Ovary (tissue), 9 donors: ENCODE data around the gene HGS. TPM values are rescaled to one million over a fixed set of nuclear protein-coding genes. Genes with fewer than 3 reads are reported as not detected.

ENCODE experiments used
- DNase-seq, 5 donors: peaks; one replicate each; pipeline ENCODE4 v3.0.0-alpha.2; 2019 to 2020
- H3K27ac ChIP-seq, 2 donors: fragments of 200-600 bp; one replicate each; pipeline versions ENCODE4 v1.5.1 to v1.8.0; 2019 to 2022
- H3K27me3 ChIP-seq: fragments of 200-600 bp; one replicate; pipeline ENCODE4 v1.8.0; 2022
- H3K36me3 ChIP-seq: fragments of 200-600 bp; sonication (generic); one replicate; pipeline ENCODE4 v1.5.1; 2019
- H3K4me1 ChIP-seq: one replicate; pipeline ENCODE4 v1.8.1; 2013; ENCODE audit warnings: mild to moderate bottlenecking, moderate library complexity; ENCODE audit not compliant: insufficient read depth
- H3K4me3 ChIP-seq: fragments of 200-600 bp; sonication (generic); one replicate; pipeline ENCODE4 v1.5.1; 2017
- H3K9me3 ChIP-seq, 2 donors: fragments of 200-600 bp in 1 of 2; sonication (generic) in 1 of 2; one replicate each; pipeline versions ENCODE4 v1.5.1 to v1.8.1; 2013 to 2019; ENCODE audit warnings: mild to moderate bottlenecking in 1 of 2, moderate library complexity in 1 of 2
- CTCF ChIP-seq, 3 donors: fragments of 450-650 bp in 2 of 3; fragments of 200-600 bp in 1 of 3; IDR thresholded peaks; one replicate each; pipeline versions ENCODE4 v1.5.1 to v1.8.0; 2016 to 2022; ENCODE audit warnings: antibody characterized with exemption in 3 of 3, mild to moderate bottlenecking in 1 of 3
- EP300 ChIP-seq: sonication (generic); formaldehyde crosslinking; IDR thresholded peaks from one replicate; pipeline ENCODE4 v1.6.1; 2017; ENCODE audit warnings: antibody characterized with exemption
- POLR2A ChIP-seq: fragments of 450-650 bp; IDR thresholded peaks from one replicate; pipeline ENCODE4 v1.6.1; 2017; ENCODE audit warnings: antibody characterized with exemption, mild to moderate bottlenecking, moderate library complexity
- WGBS, 3 donors: extraction: QIAGEN DNeasy Blood & Tissue Kit in 1 of 3; methylation state at CpG; one replicate each; pipeline versions ENCODE4 v1.1.5 to v1.1.7; 2013 to 2017; 5-methylcytosine and 5-hydroxymethylcytosine counted together
- intact Hi-C, 4 donors: fragments of 100-400 bp; cut with DNase I; formaldehyde crosslinking; loops; one replicate each; pipeline versions ENCODE4 v1.11.0 to v1.15.1; 2022 to 2023
- polyA plus RNA-seq, 2 donors: library from polyadenylated mRNA; stranded (reverse); fragments of 200-250 nt in 1 of 2; fragments of 350-450 nt in 1 of 2; fragmentation: Illumina TruSeq in 1 of 2; extraction: RNeasy Lipid Tissue Mini Kit (QIAGEN cat#74804) in 1 of 2; gene quantifications; one replicate each; pipeline ENCODE4 v1.2.3, GENCODE V29; 2013 to 2014
- total RNA-seq, 7 donors: library from RNA; depleted of rRNA in 2 of 7; stranded (reverse); fragments of >200 nt in 2 of 7; fragmentation: NEBNext Ultra II Directional in 3 of 7; extraction: Animal tissue kit (Norgen Biotek cat#: 25700) in 3 of 7; gene quantifications; one replicate each; pipeline versions ENCODE4 v1.1.0 to v1.2.4, GENCODE V29; 2016 to 2023
- donor health status: DM: no; HTN: no; CAD: no; lungs with moderate emphysema.
- donor health status: DM: no; HTN: no; CAD: no.
- donor health status: Bipolar disorder and iron deficiency.
- donor health status: DM: yes; HTN: yes; CAD: no.
- donor health status: DM: no; HTN: no; CAD: no.
- donor health status: DM: yes; HTN: yes; CAD: no.

The HGS gene
- total and polyA plus RNA-seq, 9 donors = 39.1 to 91.5 (median 73.4) TPM

GRCh38 chr17:81652906-81653771, 30.7 kb upstream of the HGS start:
- H3K27ac ChIP-seq = no peak overlapping the region
- H3K4me1 ChIP-seq = no peaks in the 10 kb centered on the region
- 19 to 25% (median 24%) methylated on average over 22 to 27 of the region's 27 CpGs for WGBS, 3 donors
- H3K4me3 ChIP-seq = no peak overlapping the region
- no peak for DNase-seq
- H3K36me3 ChIP-seq = no peaks in the 10 kb centered on the region
- TF ChIP-seq CTCF (IDR thresholded peaks at IDR 0.05) = no peak
- no peak for TF ChIP-seq POLR2A
- TF ChIP-seq EP300 = no peak
- H3K9me3 ChIP-seq = peaks cover 0 to 10% of the 10 kb centered on the region in 2 donors
- H3K27me3 ChIP-seq = peaks cover 14% of the 10 kb centered on the region
- intact Hi-C loops = no loop called here

- H3K4me3 ChIP-seq = no peak overlapping the region
- intact Hi-C loops = no loop called here
- no peak for DNase-seq
- H3K4me1 ChIP-seq = no peaks in the 10 kb centered on the region
- no peaks in the 10 kb centered on the region for H3K36me3 ChIP-seq
- 66 to 74% (median 68%) methylated on average over 17 to 18 of the region's 18 CpGs for WGBS, 3 donors
- no peaks in the 10 kb centered on the region for H3K9me3 ChIP-seq
- H3K27me3 ChIP-seq = no peaks in the 10 kb centered on the region
- H3K27ac ChIP-seq = no peak overlapping the region
- no peak for TF ChIP-seq CTCF (IDR thresholded peaks at IDR 0.05)
- TF ChIP-seq POLR2A = no peak
- no peak for TF ChIP-seq EP300
Measured at GRCh38 chr17:81655378-81656117, 28.3 kb upstream of the HGS start.

DNA sequence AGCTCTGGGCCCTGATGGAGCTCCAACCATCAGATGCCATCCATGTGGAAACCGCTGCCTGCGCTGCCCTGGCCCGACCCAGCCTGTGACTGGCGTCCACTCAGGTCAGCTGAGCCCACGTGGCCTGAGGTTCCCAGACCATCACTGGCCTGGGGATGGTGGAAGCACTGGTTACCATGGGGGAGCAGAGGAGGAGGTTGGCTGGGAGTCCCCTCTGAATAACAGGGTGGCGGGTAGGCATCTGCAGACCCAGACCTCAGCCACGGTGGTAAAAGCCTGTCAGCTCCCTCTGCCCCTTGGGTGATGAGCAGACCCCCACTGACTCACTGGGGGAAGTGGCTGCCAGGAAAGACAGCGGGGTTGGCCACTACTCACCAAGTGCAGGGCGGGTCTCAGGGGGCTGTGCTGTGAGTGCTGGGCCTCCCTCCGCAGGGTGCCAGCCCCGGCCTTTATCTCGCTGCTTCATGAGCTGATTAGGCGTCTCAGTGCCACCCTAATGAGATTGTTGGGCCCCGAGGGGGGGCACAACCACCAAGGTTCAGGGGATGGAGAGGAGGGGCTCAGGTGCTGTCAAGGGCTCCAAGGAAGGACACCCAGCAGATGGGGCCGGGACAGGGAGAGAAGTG, 27.6 kb upstream of the HGS start, which contains the start of gene PDE6G:
Gene PDE6G (minus strand): TSS at position 425 of the 626 bp plus-strand sequence. CDS start 3,237 bp downstream, outside the sequence.
- no peak within 1 kb of the TSS for H3K4me3 ChIP-seq
- no peak for TF ChIP-seq POLR2A
- no peak for TF ChIP-seq EP300
- TF ChIP-seq CTCF (IDR thresholded peaks at IDR 0.05) = no peak
- intact Hi-C loops = no loop called here
- H3K9me3 ChIP-seq = no peaks in the 10 kb centered on the region
- H3K4me1 ChIP-seq = no peaks in the 10 kb centered on the region
- no peak for DNase-seq
- no peaks in the 10 kb centered on the region for H3K36me3 ChIP-seq
- no peaks in the 10 kb centered on the region for H3K27me3 ChIP-seq
- 78 to 82% (median 81%) methylated on average over 15 of the region's 15 CpGs for WGBS, 3 donors
- no peak within 1 kb of the TSS for H3K27ac ChIP-seq

DNA sequence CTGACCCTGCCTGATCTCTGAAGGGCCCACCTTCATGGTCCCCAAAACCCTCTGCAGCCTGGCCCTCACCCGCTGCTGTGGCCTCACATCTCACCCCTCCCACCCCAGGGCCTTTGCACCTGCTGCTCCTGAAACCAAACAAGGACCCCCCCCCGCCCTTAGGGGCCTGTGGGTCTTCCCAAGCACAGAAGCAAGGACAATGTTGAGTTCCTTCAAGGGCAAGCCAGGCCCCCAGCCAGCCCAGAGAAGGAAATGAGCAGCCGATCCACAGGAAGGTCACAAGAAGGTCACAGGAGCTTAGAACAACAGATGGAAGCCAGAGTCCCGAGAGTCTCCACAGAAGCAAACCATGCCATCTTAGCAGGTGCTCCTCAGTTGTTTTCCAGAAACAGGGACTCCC, 27.0 kb upstream of the HGS start:
- no peak overlapping the region for H3K4me3 ChIP-seq
- TF ChIP-seq CTCF (IDR thresholded peaks at IDR 0.05) = no peak
- TF ChIP-seq EP300 = no peak
- TF ChIP-seq POLR2A = no peak
- WGBS, 3 donors = 47 to 59% (median 48%) methylated on average over 4 of the region's 4 CpGs

More for the DNA sequence above, 27.0 kb upstream of the HGS start:
- H3K9me3 ChIP-seq = no peaks in the 10 kb centered on the region
- no peaks in the 10 kb centered on the region for H3K4me1 ChIP-seq
- no peak for DNase-seq
- H3K27me3 ChIP-seq = no peaks in the 10 kb centered on the region
- H3K36me3 ChIP-seq = no peaks in the 10 kb centered on the region
- intact Hi-C loops = no loop called here
- no peak overlapping the region for H3K27ac ChIP-seq
